Measurements from ENCODE around the gene MED13.

DNA sequence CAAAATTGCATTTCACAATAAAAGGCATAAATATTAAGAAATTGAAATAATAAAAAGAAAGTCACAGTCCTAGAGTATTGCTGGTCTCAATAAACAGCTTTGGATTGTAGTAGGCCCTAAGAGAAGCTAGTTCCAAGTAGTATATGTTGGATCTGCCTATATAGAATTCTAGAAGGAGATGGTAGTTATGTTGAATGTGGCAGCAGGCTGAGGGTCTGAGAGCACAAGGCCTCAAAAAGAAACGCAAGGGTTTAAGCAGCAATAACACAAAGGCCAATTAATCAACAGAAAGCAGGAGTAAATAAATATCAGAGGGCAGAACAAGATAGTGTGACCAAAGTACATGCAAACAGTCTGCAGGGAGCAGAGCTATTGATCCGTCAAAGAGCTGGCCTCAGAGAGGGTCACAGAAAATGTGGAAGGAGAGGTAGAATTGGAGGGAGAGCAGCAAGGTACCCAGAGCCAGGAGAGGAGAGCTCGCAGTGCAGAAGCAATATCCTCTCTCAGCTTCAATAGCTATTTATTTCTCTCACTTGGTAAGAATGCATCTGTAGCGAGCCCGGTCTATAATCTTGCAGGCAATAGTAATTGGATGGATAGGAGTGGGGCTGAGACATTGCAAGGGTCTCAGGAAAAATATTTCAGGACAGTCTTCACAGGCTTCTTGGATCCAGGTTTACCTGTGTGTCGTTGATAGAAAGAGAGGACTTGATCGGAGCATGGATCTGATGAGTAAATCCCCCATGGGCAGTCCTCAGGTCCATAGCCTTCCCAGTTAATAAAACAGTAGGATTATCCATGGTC, 25.1 kb upstream of the MED13 start:
- TF ChIP-seq, protein P1, sequence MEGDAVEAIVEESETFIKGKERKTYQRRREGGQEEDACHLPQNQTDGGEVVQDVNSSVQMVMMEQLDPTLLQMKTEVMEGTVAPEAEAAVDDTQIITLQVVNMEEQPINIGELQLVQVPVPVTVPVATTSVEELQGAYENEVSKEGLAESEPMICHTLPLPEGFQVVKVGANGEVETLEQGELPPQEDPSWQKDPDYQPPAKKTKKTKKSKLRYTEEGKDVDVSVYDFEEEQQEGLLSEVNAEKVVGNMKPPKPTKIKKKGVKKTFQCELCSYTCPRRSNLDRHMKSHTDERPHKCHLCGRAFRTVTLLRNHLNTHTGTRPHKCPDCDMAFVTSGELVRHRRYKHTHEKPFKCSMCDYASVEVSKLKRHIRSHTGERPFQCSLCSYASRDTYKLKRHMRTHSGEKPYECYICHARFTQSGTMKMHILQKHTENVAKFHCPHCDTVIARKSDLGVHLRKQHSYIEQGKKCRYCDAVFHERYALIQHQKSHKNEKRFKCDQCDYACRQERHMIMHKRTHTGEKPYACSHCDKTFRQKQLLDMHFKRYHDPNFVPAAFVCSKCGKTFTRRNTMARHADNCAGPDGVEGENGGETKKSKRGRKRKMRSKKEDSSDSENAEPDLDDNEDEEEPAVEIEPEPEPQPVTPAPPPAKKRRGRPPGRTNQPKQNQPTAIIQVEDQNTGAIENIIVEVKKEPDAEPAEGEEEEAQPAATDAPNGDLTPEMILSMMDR (IDR thresholded peaks at IDR 0.05), result no peak
- TF ChIP-seq POLR2A (IDR thresholded peaks at IDR 0.05), result no peak
